Sciatic nerve (tissue), 2 donors: ENCODE measurements around the gene PAPOLG. TPM values are rescaled to one million over a fixed set of nuclear protein-coding genes. Genes with fewer than 3 reads are reported as not detected.

ENCODE experiments used
- ATAC-seq: fragments of 200-7000 bp; cut with Tn5 transposase; one replicate; pipeline ENCODE4 v1.9.1; 2020; ENCODE audit warnings: mild to moderate bottlenecking, moderate library complexity
- DNase-seq: peaks from one replicate; pipeline ENCODE4 v3.0.0-alpha.2; 2020; ENCODE audit warnings: low spot score
- intact Hi-C: fragments of 100-400 bp; cut with DNase I; formaldehyde crosslinking; loops from one replicate; pipeline ENCODE4 v1.14.2; 2022
- total RNA-seq: library from RNA; stranded (reverse); fragmentation: NEBNext Ultra II Directional; extraction: Animal tissue kit (Norgen Biotek cat#: 25700); gene quantifications from one replicate; pipeline ENCODE4 v1.2.1, GENCODE V29; 2021
- donor health status: DM: no; HTN: no; CAD: no.
- donor health status: DM: no; HTN: no; CAD: no.

Gene PAPOLG
- total RNA-seq, 1 donor from 2014 or later: 16.2 TPM

- no peak for ATAC-seq
- no peak for DNase-seq
- intact Hi-C loops: no loop called here
These were observed 84.8 kb downstream of the PAPOLG start for GRCh38 chr2:60840880-60841279.

GRCh38 chr2:60843006-60843405 lies 86.9 kb downstream of the PAPOLG start:
- ATAC-seq: no peak
- no peak for DNase-seq
- intact Hi-C loops: no loop called here

GRCh38 chr2:60844105-60844504 lies 88.0 kb downstream of the PAPOLG start:
- no peak for ATAC-seq
- intact Hi-C loops: no loop called here
- no peak for DNase-seq

GRCh38 chr2:60847854-60848253 lies 91.8 kb downstream of the PAPOLG start:
- DNase-seq (no peak), ATAC-seq (no peak)
- intact Hi-C loops: no loop called here

Other genes with a start within 250 kb of the PAPOLG start
- 1.6 TPM for gene BCL11A, start 202.6 kb upstream of the PAPOLG start, total RNA-seq
- 28.4 TPM for gene REL, start 125.3 kb downstream of the PAPOLG start, total RNA-seq